Left kidney (tissue), 8 donors: Measurements from ENCODE around the gene EBF3. TPM values are rescaled to one million over a fixed set of nuclear protein-coding genes. Genes with fewer than 3 reads are reported as not detected.

Experiments
- DNase-seq: peaks from one replicate; pipeline ENCODE4 v3.0.0-alpha.2; 2013
- long read RNA-seq, 8 donors: transcript quantifications; one replicate each; lab custom pipeline, GENCODE V29; 2026
- polyA plus RNA-seq: library from polyadenylated mRNA; unstranded; fragments of 120-200 nt; gene quantifications from one replicate; pipeline ENCODE4 v1.2.1, GENCODE V29; 2013; ENCODE audit not compliant: insufficient read length

The EBF3 gene
- 2.7 TPM for polyA plus RNA-seq
- long read RNA-seq, donor 1 = 0 reads
- long read RNA-seq, donor 2 = 0 reads
- long read RNA-seq, donor 3 = 0 reads
- long read RNA-seq, donor 4 = 0 reads
- long read RNA-seq, donor 5 = 0 reads
- long read RNA-seq, donor 6 = 0 reads
- long read RNA-seq, donor 7 = 0 reads
- long read RNA-seq, donor 8 = 0 reads

DNA sequence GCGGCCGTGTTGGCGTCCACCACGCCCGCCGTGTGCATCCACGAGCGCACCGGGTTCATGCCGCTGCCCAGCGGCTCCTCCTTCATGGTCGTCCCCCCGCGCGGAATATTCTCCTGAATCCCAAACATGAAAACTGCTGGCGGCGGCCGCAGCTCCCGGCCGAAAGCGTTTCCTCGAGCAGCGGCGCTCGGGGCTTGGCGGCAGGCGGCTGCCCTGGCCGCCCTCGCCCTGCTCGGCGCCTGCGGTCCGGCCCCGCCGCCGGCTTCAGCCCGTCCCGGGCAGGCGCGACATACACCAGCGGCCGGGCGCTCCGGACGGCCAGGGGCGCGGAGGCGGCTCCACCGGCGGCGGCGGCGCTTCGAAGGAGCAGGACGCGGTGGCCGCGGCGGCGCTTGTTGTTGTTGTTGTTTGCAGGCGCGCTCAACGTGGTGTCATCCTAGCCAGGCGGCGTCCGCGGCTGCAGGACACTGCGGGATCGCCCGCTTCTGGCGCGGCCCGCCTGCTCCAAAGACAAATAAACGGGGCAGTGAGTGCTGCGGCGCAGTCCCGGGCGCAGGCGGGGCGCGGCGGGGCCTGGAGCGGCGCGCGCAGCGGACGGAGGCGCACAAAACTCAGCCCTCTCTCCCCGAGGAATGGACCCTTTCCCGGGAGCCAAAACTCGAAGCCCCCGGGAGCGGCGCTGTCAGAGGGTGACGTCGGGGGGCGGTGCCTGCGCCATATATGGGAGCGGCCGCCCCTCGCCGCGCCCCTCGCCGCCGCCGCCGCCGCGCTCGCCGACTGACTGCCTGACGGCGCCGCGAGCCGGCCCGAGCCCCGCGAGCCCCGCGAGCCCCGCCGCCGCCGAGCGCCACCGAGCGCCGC lies at the start of gene EBF3:
Gene EBF3, minus strand, starts transcription at position 634 of the 861 bp plus-strand sequence. Its CDS starts 506 bp downstream, at position 128.
- peak; percentile 86 for DNase-seq

DNA sequence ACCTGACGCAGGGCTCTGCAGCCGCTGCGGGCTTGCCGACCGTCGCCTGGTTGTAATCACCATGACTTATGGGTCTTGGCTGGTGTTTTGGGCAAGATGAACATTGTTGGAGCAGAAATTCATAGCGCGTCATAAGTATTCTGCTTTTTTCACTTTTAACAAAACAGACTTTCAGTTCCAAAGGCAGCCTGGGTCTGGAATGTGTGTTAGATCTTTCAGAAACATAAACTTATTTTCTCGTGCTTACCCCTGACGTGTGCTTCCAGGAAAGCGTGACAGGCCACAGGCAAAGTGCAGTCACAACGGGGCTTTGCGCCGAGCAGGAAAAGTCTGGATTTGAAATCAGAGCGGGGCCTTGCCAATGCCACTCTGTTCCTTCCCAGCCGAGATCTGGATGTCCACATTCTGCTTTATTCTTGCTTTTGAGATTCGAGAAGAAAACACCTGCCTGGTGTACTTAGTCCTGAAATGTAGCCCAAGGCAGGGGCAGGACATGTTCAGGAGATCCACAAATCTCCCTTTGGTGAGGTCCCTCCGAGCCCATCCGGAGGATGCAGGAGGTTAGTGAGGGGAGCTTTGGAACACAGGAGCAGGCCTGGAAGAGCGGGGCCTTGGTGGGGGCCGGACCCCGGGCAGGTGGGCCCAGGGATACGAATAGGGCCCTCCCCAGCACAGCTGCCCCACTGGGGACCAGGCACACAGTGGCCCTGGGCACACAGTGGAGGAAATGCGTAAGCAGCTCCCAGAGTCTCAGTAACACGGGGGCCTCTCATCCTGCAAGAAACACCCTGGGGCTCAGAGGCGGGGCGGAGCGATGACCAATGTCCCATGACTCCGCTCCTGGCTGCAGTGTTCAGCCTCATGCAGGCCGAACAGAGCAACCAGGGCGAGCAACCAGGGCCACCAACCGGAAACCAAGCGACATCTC lies 49.5 kb upstream of the EBF3 start:
- no peak for DNase-seq

DNA sequence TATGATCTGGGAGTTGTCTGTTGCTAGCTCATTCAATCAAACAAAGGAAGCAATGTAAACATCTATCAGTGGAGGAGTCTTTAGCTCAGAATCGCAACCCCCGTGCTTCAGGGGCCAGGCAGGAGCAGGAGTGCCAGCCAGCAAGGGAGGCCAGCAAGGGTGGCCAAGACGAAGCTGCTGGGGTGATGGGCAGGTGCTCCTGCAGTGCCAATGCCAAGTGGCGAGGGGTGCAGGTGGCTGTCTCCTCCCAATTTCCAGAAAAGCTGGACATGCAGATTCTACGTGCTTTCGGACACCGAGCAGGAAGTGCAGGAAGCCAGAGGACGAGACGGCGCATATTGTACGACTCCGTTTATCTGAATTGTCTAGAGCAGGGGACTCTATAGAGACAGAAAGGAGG lies 48.1 kb upstream of the EBF3 start:
- no peak for DNase-seq

DNA sequence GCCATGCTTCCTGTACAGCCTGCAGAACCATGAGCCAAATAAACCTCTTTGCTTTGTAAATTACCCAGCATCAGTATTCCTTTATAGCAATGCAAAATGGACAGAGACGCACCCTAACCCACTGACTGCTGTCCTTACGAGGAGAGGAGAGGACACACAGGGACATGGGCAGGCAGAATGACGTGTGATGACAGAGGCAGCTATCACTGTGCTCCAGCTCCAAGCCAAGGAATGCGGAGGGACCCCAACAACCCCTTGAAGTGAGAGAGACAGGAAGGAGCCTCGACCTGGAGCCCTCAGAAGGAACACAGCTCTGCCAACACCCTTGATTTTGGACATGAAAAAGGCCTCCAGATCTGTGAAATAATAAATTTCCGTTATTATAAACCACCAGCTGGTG lies 46.6 kb upstream of the EBF3 start:
- DNase-seq = no peak

DNA sequence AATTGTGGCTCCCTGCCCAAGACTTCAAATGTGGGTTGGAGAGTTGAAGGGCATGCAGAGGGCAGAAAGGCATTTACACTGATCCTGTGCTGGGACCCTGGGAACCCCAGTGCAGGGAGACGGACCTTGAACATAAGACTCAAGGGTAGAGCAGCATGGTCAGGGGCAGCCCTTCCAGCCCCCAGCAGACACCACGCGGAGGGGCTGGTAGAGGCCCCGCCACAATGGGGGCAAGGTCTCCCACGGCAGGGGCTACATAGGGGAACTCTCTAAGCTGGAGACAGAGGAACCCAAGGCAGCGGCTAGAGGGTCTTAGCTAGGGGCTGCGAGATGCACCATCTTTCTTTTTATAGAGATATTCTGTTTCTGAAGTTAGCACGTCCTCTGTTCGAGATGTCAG lies 45.2 kb upstream of the EBF3 start:
- no peak for DNase-seq

DNA sequence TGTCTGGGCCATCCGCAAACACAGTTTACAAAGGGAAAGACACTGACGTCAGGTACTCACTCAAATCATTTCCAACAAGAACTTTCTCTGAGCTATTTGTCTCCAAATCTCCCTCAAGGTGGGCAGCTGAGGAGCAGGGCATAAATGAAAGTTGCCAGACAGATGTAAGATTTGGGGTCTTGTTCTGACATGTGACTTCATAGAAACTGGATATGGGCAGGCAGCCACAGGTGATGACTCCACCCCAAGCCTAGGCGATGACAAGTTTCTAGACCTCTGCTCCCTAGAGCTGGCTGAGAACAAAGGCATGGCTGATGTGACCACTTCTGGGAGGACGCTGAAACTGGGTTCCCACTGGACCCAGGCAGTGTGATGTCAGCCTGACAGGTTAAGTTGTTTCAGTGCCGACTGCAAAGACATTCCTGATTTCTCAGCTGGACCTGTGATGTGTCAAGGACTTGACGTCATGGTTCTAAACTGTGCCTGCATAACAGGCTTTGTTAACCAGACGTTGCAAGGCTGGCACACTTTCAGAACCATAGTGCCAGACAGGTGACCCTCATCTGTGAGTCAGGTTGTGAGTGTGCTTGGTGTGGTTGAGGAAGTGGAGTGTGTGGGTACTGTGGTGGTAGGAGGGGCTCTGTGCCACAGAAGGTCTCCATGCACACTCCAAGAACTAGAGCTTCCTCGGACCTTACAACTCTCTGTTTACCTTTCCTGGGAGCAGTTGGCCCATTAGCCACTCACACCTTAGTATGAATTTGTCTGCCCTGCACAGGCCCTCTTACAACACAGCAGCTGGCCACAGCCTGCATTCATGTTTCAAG lies 39.9 kb upstream of the EBF3 start:
- no peak for DNase-seq

GRCh38 chr10:130003166-130003565 lies 39.1 kb upstream of the EBF3 start:
- DNase-seq = no peak

DNA sequence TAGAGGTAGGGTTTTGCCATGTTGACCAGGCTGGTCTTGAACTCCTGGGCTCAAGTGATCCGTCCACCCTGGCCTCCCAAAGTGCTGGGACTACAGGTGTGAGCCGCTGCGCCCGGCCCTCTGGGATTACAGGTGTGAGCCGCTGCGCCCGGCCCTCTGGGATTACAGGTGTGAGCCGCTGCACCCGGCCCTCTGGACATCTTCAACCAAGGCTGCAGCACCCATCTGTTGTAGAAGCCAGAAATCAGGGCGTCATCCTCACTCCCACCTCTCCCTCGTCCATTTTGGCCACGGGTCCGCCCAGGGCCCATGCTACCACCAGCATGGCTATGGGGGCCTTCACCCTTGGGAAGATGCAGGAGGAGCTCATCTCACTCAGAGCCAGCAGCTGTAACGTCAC lies 38.5 kb upstream of the EBF3 start:
- no peak for DNase-seq

DNA sequence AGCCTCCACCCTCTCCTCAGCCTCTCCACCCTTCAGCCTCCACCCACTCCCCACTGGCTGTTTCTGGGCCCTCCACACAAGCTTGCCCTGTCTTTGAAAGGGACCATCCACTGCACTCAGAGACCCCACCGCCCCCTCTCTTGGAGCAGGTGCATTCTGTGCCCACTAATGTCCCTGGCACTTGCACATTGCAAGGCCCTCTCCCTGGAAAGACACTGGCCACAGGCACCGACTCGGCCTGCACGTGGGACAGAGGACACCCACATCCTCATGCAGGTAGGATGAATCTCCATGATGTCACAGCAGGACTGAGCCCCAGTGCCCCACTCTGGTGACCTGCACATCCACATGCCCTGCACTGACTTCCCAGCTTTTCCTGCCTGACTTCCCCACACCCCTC lies 36.8 kb upstream of the EBF3 start:
- no peak for DNase-seq

DNA sequence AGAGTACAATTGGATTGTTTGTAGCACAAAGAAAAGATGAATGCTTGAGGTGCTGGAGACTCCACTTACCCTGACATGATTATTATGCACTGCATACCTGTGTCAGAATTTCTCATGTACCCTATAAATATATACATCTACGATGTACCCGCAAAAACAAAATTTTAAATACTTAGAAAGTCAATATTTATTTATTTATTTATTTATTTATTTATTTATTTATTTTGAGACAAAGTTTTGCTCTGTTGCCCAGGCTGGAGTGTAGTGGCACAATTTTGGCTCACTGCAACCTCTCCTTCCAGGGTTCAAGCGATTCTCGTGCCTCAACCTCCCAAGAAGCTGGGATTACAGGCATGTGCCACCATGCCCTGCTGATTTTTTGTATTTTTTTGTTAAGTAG lies 35.1 kb upstream of the EBF3 start:
- DNase-seq = no peak

DNA sequence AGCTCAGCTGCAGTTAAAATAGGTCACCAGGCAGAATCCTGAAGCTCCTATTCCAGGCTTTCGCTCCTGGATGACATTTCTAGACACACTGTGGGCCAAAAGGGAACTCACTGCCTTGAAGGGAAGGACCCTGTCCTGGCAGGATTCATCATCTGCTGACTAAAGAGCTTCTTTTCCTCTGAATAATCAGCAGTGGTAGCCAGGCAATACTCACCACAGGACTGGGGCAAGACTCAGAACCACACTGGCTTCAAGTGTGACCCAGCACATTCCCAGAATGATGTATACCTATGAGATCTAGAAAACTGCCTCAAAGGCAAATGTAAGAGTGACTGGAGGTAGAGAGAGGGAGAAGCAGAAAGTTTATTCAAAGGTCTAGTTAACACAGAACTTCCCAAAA lies 29.5 kb upstream of the EBF3 start:
- DNase-seq = no peak

GRCh38 chr10:129992356-129992755 lies 28.3 kb upstream of the EBF3 start:
- DNase-seq = no peak

DNA sequence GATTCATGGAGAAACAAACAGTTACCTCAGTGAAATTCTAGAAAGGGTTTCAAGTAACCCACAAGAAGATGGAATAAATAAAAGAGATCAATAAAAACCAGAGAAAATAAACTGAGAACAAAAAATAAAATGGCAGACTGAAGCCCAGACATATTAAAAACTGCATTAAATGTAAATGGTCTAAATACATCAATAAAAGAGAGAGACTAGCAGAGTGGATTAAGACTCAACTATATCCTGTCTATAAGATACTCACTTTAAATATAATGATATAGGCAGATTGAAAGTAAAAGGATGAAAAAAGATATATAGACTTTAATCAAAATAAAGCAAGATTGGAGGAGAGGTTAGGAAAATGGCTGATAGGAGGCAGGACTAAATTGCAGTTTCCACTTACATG lies 18.8 kb upstream of the EBF3 start:
- DNase-seq = no peak

GRCh38 chr10:129978980-129979379 lies 14.9 kb upstream of the EBF3 start:
- DNase-seq = no peak

GRCh38 chr10:129978322-129978721 lies 14.2 kb upstream of the EBF3 start:
- no peak for DNase-seq

GRCh38 chr10:129977794-129978193 lies 13.7 kb upstream of the EBF3 start:
- DNase-seq = no peak

DNA sequence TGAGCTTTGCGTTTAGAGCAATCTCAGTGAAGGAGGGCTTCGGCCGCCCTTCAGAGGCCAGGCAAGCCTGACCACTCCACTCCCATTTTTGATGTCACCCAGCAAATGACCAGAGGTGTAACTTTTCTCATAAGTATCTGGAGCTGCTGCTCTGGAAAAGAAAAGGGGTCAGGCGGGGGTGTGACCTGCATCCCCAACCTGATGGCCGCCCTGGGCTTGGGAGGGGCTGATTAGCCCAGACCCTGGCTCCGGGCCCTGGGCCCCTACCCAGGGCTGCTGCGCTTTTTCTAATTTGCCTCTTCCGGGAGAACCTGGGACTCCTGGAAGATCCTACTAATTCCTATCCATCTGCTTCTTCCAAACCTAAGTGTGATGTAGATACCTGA lies 9.6 kb upstream of the EBF3 start:
- DNase-seq = no peak

- no peak for DNase-seq
Measured at GRCh38 chr10:129972966-129973673, 9.0 kb upstream of the EBF3 start.

DNA sequence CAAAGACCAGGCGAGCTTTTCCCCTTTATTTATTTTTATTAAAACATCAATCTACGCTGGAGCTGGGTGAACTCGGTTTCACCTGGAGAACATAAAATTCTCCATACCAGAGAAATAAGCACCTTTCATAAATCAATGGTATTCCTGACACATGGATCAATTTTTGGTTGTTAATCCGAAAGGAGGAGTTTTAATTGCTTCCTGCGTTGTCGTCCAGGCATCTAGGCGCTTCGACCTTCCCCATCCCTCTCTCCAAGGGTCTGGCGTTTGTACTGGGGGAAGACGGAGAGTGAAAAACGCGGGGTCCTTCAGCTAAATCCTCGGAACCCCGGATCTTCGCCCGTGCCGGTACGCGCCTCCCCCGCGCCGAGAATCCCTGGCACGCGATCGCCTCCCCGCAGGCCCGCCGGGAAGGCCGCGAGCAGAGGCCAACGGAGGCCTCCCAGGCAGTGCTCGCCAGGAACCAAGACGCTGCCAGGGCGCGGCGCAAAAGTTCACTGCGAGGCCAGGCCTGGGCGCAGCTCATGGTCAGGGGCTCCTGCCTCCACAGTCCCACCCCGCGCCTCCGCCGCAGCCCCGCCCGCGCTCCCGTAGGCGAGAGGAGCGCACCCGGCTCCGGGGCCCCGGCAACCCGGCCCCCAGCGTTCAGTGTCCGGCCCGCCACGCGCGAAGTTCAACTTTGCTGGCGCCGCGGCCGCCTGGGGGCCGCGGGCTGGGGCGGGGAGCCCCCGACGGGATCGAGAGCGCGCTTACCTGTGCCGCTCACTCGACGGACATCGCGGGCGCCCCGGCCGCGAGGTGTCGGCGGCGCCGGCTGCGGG lies 8.3 kb upstream of the EBF3 start:
- peak; percentile 25 for DNase-seq
